T-helper 2 cell treated with Interferon-gamma antibody and Interleukin-4, amounts not matched to agents 5 μg/mL and 100 μg/mL, for 36 hours (primary cell): Measurements from ENCODE around the gene AP1S1.
A peak's percentile ranks its signal among the peaks of the same experiment; 100 is the strongest.
"Not testable (repeated sequence)": the region's sequence is repeated elsewhere in the genome, so short reads cannot be mapped to it uniquely, and the experiment has no call there.

Experiments used
- DNase-seq: peaks from one replicate; pipeline ENCODE4 v3.0.0; 2021; ENCODE audit warnings: low spot score
- H3K27ac Mint-ChIP-seq: one replicate; pipeline ENCODE4 v1.8.0; 2021; ENCODE audit warnings: mild to moderate bottlenecking, mixed read lengths
- H3K27me3 Mint-ChIP-seq: one replicate; pipeline ENCODE4 v1.8.0; 2021; ENCODE audit warnings: low read depth, mixed read lengths
- H3K36me3 Mint-ChIP-seq: one replicate; pipeline ENCODE4 v1.8.0; 2021; ENCODE audit warnings: low read depth, mixed read lengths
- H3K4me1 Mint-ChIP-seq: one replicate; pipeline ENCODE4 v1.8.0; 2021; ENCODE audit warnings: low read depth, mixed read lengths
- H3K4me3 Mint-ChIP-seq: one replicate; pipeline ENCODE4 v1.8.0; 2022; ENCODE audit warnings: mild to moderate bottlenecking, moderate library complexity, mixed read lengths
- H3K9me3 Mint-ChIP-seq: one replicate; pipeline ENCODE4 v1.8.0; 2021; ENCODE audit warnings: mixed read lengths

The AP1S1 gene

DNA sequence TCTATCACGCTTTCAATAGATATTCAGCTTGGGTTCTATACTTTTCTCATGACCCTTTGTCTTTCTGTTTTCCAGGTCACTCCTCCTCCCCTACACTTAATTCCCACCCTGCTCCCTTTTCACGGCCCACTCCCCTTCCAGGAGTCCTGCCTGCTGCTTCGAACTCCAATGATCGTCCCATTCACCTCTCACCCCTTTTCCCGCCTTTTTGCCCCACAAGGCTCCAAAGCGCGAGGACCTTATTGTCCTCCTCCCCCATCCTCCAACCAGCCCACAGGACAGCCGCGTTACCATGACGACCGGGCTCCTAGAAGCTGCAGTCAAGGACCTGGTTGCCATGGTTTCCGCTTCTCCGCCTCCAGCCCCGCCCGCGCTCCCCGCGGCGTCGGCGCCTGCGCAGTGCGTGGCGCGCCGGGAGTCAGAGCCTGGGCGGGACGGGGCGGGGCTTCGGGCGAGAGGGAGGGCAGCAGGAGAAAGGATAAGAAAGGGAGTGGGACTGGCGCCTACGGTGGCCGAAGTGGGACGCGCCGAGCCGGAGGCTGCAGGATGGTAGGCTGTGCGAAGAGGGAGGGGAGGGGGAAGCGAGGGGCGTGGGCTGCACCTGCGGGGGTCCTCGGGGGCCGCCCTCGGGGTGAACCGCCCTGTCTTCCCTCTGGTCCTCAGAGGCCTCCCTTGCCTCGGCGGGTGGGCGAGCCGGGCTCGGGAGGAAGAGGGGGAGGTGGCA, at the start of gene AP1S1:
Gene AP1S1 (plus strand): TSS at position 508 of the 724 bp plus-strand sequence. CDS start 39 bp downstream, at position 547.
- H3K36me3 Mint-ChIP-seq, result peaks cover 5% of the 10 kb centered on the region
- H3K4me1 Mint-ChIP-seq, result peaks cover 8% of the 10 kb centered on the region
- H3K4me3 Mint-ChIP-seq, result peak within 1 kb of the TSS; percentile 85
- peak within 1 kb of the TSS; percentile 67 for H3K27ac Mint-ChIP-seq
- H3K27me3 Mint-ChIP-seq, result peaks cover 23% of the 10 kb centered on the region
- DNase-seq, result peak; percentile 91
- H3K9me3 Mint-ChIP-seq, result no peaks in the 10 kb centered on the region

DNA sequence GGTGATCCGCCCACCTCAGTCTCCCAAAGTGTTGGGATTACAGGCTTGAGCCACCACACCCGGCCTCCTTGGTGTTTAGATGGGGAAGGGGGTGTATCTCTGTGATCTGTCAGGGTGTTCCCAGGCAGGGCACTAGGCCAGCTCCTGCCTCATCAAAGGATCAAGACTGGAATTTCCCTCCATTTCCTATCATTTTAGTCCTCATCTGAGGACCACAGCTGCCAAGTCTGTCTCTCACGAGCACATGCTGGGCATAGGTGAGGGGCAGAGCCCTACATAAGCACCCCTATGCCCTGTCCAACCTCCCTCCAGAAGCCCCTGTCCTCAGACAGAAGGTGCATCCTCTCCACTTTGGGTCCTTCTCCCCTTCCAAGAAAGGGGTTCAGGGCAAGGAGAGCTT, 49.5 kb upstream of the AP1S1 start:
- H3K27me3 Mint-ChIP-seq, result peaks cover 14% of the 10 kb centered on the region
- no peaks in the 10 kb centered on the region for H3K36me3 Mint-ChIP-seq
- H3K4me3 Mint-ChIP-seq, result no peak overlapping the region
- no peak for DNase-seq
- peaks cover 7% of the 10 kb centered on the region for H3K4me1 Mint-ChIP-seq
- H3K27ac Mint-ChIP-seq, result no peak overlapping the region
- H3K9me3 Mint-ChIP-seq, result no peaks in the 10 kb centered on the region

DNA sequence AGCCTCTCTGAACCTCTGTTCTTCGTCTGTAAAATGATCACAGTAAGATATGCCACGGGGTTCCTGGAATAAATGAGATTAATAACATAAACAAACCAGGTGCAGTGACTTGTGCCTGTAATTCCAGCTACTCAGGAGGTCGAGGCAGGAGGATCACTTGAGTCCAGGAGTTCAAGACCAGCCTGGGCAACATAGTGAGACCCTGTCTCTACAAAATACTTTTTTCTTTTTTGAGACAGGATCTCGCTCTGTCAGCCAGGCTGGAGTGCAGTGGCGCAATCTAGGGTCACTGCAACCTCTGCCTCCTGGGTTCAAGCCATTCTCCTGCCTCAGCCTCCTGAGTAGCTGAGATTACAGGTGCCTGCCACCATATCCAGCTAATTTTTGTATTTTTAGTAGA, 49.0 kb upstream of the AP1S1 start:
- not testable (repeated sequence) for DNase-seq, H3K36me3 Mint-ChIP-seq, H3K4me3 Mint-ChIP-seq, H3K4me1 Mint-ChIP-seq, H3K27ac Mint-ChIP-seq, H3K9me3 Mint-ChIP-seq
- H3K27me3 Mint-ChIP-seq, result peaks cover 13% of the 10 kb centered on the region

DNA sequence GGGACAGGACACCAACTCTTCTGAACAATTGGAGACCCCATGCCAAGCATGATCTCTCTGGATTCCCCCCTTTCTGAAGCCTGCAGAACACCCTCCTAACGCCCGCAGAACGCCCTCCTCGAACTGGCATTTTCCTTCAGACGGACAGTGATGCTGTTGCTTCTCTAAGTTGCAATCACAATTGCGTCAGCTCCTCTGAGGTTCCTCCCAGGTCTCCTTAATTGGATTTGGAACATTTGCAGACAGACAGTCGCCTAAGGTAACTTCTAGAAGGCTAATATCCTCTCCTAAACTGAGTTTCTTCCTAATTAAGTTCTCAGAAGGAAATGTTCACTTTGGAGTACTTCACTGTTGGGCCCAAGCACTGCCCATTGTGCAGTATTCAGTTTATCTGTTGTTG, 47.9 kb upstream of the AP1S1 start:
- H3K9me3 Mint-ChIP-seq, result no peaks in the 10 kb centered on the region

DNA sequence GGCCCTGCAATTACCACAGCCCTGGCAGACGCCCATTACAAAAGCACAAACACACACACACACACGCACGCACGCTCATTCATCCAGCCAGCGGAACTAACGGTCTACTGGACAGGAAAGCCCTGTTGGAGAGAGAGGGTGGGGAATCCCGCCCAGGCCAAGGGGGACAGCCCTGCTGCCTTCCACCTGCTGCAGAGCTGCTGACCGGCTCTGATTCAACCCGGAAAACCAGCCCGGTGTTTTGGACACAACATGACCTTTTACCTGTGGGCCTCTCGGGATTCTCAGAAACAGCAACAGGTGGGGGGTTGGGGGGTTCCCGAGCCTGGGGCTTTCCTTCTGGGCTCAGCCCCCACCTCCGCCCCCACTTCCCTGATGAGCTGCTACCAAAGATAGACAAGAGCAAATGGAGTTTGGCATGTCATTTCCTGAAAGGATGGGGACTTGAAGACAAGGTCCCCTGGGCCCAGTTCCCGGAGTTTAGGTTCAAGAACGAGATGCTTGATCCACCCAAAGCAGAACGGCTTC, 45.9 kb upstream of the AP1S1 start:
- DNase-seq, result no peak
- Mint-ChIP-seq H3K4me1 (no peaks in the 10 kb centered on the region), H3K27me3 (no peaks in the 10 kb centered on the region), H3K4me3 (no peak overlapping the region), H3K9me3 (no peaks in the 10 kb centered on the region), H3K36me3 (no peaks in the 10 kb centered on the region), H3K27ac (no peak overlapping the region)

More for the DNA sequence above, 47.9 kb upstream of the AP1S1 start:
- H3K4me1 Mint-ChIP-seq, result no peaks in the 10 kb centered on the region
- H3K36me3 Mint-ChIP-seq, result no peaks in the 10 kb centered on the region
- DNase-seq, result no peak
- H3K4me3 Mint-ChIP-seq, result no peak overlapping the region
- peaks cover 3% of the 10 kb centered on the region for H3K27me3 Mint-ChIP-seq
- no peak overlapping the region for H3K27ac Mint-ChIP-seq

DNA sequence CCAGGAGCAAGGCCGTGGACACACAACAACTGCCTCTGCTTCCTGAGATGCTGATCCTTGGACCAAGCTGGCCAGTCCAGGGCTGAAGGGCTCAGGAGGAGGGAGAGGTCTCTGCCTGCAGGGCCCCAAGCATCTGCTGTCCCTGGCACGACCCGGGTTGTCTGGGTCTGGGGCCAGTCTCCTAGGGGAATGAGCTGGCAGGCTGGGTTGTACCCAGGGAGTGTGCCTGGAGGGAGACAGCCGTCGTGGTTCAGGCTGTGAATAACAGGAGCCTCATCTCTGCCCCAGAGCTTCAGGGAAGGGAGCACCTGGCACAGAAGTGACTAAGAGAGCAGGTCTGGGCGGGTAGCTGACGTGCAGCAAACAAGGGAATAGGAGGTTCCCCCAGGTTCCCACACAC, 45.3 kb upstream of the AP1S1 start:
- Mint-ChIP-seq H3K9me3 (no peaks in the 10 kb centered on the region), H3K4me3 (no peak overlapping the region), H3K27me3 (no peaks in the 10 kb centered on the region), H3K27ac (no peak overlapping the region), H3K36me3 (no peaks in the 10 kb centered on the region), H3K4me1 (no peaks in the 10 kb centered on the region)
- no peak for DNase-seq

DNA sequence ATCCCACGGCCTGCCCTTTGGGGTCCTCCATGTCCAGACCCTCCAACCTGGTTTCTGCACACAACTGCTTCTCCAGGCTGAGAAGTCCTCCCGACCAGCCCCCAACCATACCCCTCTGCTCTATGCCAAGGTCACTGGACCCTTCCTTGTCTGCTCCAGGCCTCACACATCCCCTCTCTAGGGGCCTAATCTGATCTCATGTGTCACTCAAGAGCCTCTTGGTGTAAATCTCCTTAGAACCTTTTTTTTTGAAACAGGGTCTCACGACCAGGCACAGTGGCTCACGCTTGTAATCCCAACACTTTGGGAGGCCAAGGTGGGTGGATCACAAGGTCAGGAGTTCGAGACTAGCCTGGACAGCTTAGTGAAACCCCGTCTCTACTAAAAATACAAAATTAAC, 44.9 kb upstream of the AP1S1 start:
- DNase-seq, result no peak
- H3K4me1 Mint-ChIP-seq, result no peaks in the 10 kb centered on the region
- H3K4me3 Mint-ChIP-seq, result no peak overlapping the region
- H3K36me3 Mint-ChIP-seq, result no peaks in the 10 kb centered on the region
- no peak overlapping the region for H3K27ac Mint-ChIP-seq
- no peaks in the 10 kb centered on the region for H3K9me3 Mint-ChIP-seq
- no peaks in the 10 kb centered on the region for H3K27me3 Mint-ChIP-seq

DNA sequence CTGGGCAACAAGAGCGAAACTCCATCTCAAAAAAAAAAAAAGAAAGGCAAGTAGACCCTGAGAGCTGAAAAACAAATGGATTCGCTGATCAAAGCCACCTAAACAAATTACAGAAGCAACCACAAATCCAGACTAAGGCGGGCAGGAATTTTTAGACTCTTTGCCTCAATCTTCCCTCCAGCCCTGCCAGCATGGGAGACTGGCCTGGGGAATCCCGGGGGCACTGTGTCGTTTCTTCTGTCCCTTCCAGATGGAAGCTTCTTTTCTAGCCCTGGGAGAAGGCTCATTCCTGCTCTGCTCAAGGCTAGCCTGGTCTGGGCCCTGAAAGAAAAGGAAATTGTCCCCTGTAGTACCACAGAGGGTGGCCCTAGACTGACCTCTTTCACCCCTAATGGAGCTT, 43.0 kb upstream of the AP1S1 start:
- H3K9me3 Mint-ChIP-seq, result no peaks in the 10 kb centered on the region
- no peak for DNase-seq
- no peak overlapping the region for H3K4me3 Mint-ChIP-seq
- H3K36me3 Mint-ChIP-seq, result no peaks in the 10 kb centered on the region
- H3K27me3 Mint-ChIP-seq, result no peaks in the 10 kb centered on the region
- H3K4me1 Mint-ChIP-seq, result no peaks in the 10 kb centered on the region
- no peak overlapping the region for H3K27ac Mint-ChIP-seq

DNA sequence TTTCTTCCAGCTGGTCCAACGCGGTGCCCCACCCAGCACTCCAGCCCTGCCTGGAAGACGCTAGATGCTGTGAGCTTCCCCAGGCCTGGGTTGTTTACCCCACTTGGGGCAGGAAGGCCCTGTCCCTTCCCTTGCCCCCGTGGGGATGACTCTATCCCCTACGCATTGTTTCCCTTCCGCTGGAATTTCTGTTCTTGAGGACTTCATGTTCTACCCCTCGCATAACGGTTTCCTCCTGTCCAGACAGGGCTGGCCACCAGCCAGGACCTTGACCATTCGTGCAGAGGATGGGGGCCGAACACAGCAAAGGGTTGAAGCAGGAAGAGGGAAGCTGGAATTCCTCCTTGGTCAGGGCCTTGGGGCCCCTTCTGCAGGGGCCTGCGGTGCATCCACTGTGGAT, 42.0 kb upstream of the AP1S1 start:
- no peak for DNase-seq
- H3K36me3 Mint-ChIP-seq, result no peaks in the 10 kb centered on the region
- H3K27me3 Mint-ChIP-seq, result no peaks in the 10 kb centered on the region
- no peak overlapping the region for H3K4me3 Mint-ChIP-seq
- H3K27ac Mint-ChIP-seq, result no peak overlapping the region
- H3K4me1 Mint-ChIP-seq, result no peaks in the 10 kb centered on the region
- H3K9me3 Mint-ChIP-seq, result no peaks in the 10 kb centered on the region

DNA sequence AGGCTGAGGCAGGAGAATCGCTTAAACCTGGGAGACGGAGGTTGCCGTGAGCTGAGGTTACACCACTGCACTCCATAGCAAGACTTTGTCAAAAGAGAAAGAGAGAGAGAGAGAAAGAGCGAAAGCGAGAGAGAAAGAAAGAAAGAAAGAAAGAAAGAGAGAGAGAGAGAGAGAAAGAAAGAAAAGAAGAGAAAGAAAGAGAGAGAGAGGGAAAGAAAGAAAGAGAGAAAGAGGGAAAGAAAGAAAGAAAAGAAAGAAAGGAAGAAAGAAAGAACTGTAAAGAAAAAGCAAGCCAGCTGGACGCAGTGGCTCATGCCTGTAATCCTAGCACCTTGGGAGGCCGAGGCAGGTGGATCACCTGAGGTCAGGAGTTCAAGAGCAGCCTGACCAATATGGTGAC, 41.1 kb upstream of the AP1S1 start:
- not testable (repeated sequence) for H3K9me3 Mint-ChIP-seq, DNase-seq, H3K4me3 Mint-ChIP-seq, H3K27me3 Mint-ChIP-seq, H3K4me1 Mint-ChIP-seq, H3K36me3 Mint-ChIP-seq, H3K27ac Mint-ChIP-seq

DNA sequence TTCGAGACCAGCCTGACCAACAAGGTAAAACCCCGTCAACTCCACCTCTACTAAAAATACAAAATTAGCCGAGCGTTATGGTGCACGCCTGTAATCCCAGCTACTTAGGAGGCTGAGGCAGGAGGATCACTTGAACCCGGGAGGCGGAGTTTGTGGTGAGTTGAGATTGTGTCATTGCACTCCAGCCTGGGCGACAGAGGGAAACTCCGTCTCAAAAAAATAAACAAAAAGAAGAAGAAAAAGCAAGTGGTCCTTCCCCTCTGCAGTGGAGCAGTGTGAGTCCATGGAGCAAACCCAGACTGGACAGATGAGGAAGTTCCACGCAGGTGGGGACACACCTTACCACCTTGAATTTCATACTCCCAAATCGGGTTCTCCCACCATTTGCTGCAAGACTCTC, 40.4 kb upstream of the AP1S1 start:
- H3K4me3 Mint-ChIP-seq, result no peak overlapping the region
- DNase-seq, result no peak
- H3K27ac Mint-ChIP-seq, result no peak overlapping the region
- H3K9me3 Mint-ChIP-seq, result no peaks in the 10 kb centered on the region
- H3K27me3 Mint-ChIP-seq, result no peaks in the 10 kb centered on the region
- no peaks in the 10 kb centered on the region for H3K36me3 Mint-ChIP-seq
- H3K4me1 Mint-ChIP-seq, result no peaks in the 10 kb centered on the region

DNA sequence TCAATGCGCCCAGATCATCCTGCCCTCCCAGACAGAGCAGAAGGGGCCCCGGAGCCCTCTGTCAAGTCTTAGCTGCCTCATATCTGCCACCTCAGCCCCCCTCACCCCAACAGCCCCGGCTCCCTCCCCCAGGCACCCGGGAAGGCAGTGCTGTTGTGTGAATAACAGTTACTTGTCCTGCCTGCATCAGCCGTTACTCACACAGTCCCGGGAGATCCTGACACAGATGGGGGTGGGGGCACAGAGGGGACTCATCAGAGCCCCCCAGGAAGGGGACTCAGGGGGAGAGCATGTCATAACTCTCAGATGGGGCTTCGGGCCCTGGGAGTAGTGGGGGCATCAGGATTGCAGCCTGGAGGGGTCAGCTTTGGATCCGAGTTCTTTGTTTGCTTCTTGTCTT, 39.8 kb upstream of the AP1S1 start:
- no peaks in the 10 kb centered on the region for H3K9me3 Mint-ChIP-seq
- H3K4me3 Mint-ChIP-seq, result no peak overlapping the region
- no peaks in the 10 kb centered on the region for H3K36me3 Mint-ChIP-seq
- no peaks in the 10 kb centered on the region for H3K4me1 Mint-ChIP-seq
- DNase-seq, result no peak
- no peak overlapping the region for H3K27ac Mint-ChIP-seq
- no peaks in the 10 kb centered on the region for H3K27me3 Mint-ChIP-seq

DNA sequence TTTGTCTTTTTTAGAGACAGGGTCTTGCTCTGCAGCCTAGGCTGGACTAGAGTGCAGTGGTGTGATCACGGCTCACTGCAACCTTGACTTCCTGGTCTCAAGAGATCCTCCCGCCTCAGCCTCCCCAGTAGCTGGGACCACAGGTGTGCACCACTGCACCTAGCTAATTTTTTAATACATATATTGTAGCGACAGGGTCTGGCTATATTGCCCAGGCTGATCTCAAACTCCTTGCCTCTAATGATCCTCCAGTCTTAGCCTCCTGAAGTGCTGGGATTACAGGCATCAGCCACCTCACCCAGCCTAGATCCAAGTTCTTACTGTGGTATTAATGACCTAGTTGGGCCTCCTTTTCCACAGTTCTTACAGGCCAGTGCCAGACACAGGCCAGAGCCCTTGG, 39.1 kb upstream of the AP1S1 start:
- no peak for DNase-seq
- H3K9me3 Mint-ChIP-seq, result no peaks in the 10 kb centered on the region

DNA sequence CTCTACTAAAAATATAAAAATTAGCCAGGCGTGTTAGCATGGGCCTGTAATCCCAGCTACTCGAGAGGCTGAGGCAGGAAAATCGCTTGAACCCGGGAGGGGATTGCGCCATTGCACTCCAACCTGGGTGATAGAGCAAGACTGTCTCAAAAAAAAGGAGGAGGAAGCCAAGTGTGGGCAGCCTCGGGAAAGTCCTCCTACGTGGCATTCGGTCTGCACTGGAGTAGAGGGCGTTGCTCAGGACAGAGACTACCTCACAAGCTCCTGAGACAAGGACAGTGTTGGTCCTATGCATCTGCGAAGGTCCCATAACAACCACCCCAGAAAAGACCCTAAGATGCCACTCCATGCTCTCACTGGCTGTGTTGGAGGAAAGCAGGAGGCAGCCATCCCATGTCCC, 37.4 kb upstream of the AP1S1 start:
- peaks cover 4% of the 10 kb centered on the region for H3K4me1 Mint-ChIP-seq
- H3K9me3 Mint-ChIP-seq, result no peaks in the 10 kb centered on the region
- peaks cover 7% of the 10 kb centered on the region for H3K27me3 Mint-ChIP-seq
- DNase-seq, result no peak
- no peak overlapping the region for H3K27ac Mint-ChIP-seq
- no peak overlapping the region for H3K4me3 Mint-ChIP-seq
- no peaks in the 10 kb centered on the region for H3K36me3 Mint-ChIP-seq

More for the DNA sequence above, 39.1 kb upstream of the AP1S1 start:
- H3K27ac Mint-ChIP-seq, result no peak overlapping the region
- peaks cover 2% of the 10 kb centered on the region for H3K27me3 Mint-ChIP-seq
- H3K36me3 Mint-ChIP-seq, result no peaks in the 10 kb centered on the region
- H3K4me3 Mint-ChIP-seq, result no peak overlapping the region
- no peaks in the 10 kb centered on the region for H3K4me1 Mint-ChIP-seq

DNA sequence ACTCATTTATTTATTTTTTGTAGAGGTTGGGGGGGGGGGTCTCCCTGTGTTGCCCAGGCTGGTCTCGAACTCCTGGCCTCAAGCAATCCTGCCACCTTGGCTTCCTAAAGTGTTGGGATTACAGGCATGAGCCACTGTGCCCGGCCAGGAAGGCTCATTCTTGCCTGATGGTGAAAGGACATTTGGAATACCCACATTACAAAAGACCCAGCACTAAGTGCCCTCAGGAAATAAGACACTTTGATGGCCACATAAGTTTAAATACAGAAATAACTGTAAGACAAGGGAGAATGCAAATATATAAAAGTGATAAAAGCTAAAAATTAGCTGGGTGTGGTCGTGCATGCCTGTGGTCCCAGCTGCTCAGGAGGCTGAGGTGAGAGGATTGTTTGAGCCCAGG, 35.4 kb upstream of the AP1S1 start:
- Mint-ChIP-seq H3K27ac (no peak overlapping the region), H3K27me3 (peaks cover 21% of the 10 kb centered on the region), H3K4me1 (peaks cover 12% of the 10 kb centered on the region), H3K9me3 (no peaks in the 10 kb centered on the region), H3K4me3 (no peak overlapping the region), H3K36me3 (no peaks in the 10 kb centered on the region)
- DNase-seq, result no peak
